PC-3 (cell line): ENCODE results near the gene GAMT. TPM values are rescaled to one million over a fixed set of nuclear protein-coding genes. Genes with fewer than 3 reads are reported as not detected.

ENCODE experiments used
- ATAC-seq: fragments of 200-7000 bp; cut with Tn5 transposase; 2 replicates; pipeline ENCODE4 v1.9.1; 2020; ENCODE audit warnings: mild to moderate bottlenecking, moderate library complexity
- BruUV-seq: library from RNA; stranded (reverse); fragments of 400-500 nt; replicated peaks from 2 replicates; lab custom pipeline; 2021; lab: Mats Ljungman, UMichigan
- CTCF ChIA-PET: fragments of 300-600 bp; sonication (Branson Sonifier 250); formaldehyde crosslinking; loops from one replicate; lab custom pipeline; 2022; ENCODE audit warnings: antibody characterized with exemption; lab: Charles Lee
- POLR2A ChIA-PET: fragments of 300-600 bp; sonication (Branson Sonifier 250); formaldehyde crosslinking; loops from one replicate; lab custom pipeline; 2022; ENCODE audit warnings: antibody characterized with exemption; ENCODE audit not compliant: unreplicated experiment; lab: Charles Lee
- DNase-seq: peaks from one replicate; pipeline ENCODE4 v3.0.0-alpha.2; 2015
- H2AFZ ChIP-seq: fragments of 300-600 bp; sonication (generic); 2 replicates; pipeline ENCODE4 v1.6.0; 2016; ENCODE audit warnings: antibody characterized with exemption, low read length
- H3F3A ChIP-seq: fragments of 300-600 bp; sonication (generic); one replicate; pipeline ENCODE4 v1.6.0; 2017; ENCODE audit warnings: antibody characterized with exemption, low read length, control low read depth, mild to moderate bottlenecking; ENCODE audit not compliant: unreplicated experiment
- H3K27ac ChIP-seq: fragments of 300-600 bp; sonication (generic); 2 replicates; pipeline ENCODE4 v1.5.1; 2016; ENCODE audit warnings: mild to moderate bottlenecking, low read length
- H3K27me3 ChIP-seq: fragments of 300-600 bp; sonication (generic); 2 replicates; pipeline ENCODE4 v1.6.1; 2016; ENCODE audit warnings: low read length, mixed read lengths
- H3K36me3 ChIP-seq: fragments of 300-600 bp; sonication (generic); 2 replicates; pipeline ENCODE4 v1.6.1; 2016; ENCODE audit warnings: low read depth, mixed run types, low read length, mixed read lengths
- H3K4me1 ChIP-seq: fragments of 300-600 bp; sonication (generic); 2 replicates; pipeline ENCODE4 v1.5.1; 2016; ENCODE audit warnings: low read length; ENCODE audit not compliant: insufficient read depth
- H3K4me2 ChIP-seq: fragments of 300-600 bp; sonication (generic); 2 replicates; pipeline ENCODE4 v1.6.0; 2016; ENCODE audit warnings: low read length
- H3K4me3 ChIP-seq: fragments of 300-600 bp; sonication (generic); 2 replicates; pipeline ENCODE4 v1.5.1; 2016; ENCODE audit warnings: mild to moderate bottlenecking, low read length, mixed read lengths
- H3K79me2 ChIP-seq: fragments of 300-600 bp; sonication (generic); 2 replicates; pipeline ENCODE4 v1.6.1; 2017; ENCODE audit warnings: low read length, mixed read lengths
- H3K9ac ChIP-seq: fragments of 300-600 bp; sonication (generic); 2 replicates; pipeline ENCODE4 v1.6.0; 2016; ENCODE audit warnings: mild to moderate bottlenecking, low read length
- H3K9me2 ChIP-seq: fragments of 300-600 bp; sonication (generic); replicated peaks from 2 replicates; pipeline ENCODE4 v1.6.1; 2016; ENCODE audit warnings: mixed run types, low read length, mixed read lengths
- H3K9me3 ChIP-seq: fragments of 300-600 bp; sonication (generic); 2 replicates; pipeline ENCODE4 v1.6.1; 2016; ENCODE audit warnings: low read length, mixed read lengths
- H4K20me1 ChIP-seq: fragments of 300-600 bp; sonication (generic); 2 replicates; pipeline ENCODE4 v1.6.1; 2016; ENCODE audit warnings: low read length, mixed read lengths
- EZH2 ChIP-seq: fragments of 300-600 bp; sonication (generic); IDR thresholded peaks from one replicate; pipeline ENCODE4 v1.6.1; 2017; ENCODE audit warnings: antibody characterized with exemption, mild to moderate bottlenecking, low read length; ENCODE audit not compliant: unreplicated experiment
- EZH2phosphoT487 ChIP-seq: fragments of 300-600 bp; sonication (generic); IDR thresholded peaks from 2 replicates; pipeline ENCODE4 v1.6.1; 2018; ENCODE audit warnings: mild to moderate bottlenecking, antibody characterized with exemption, low read length, borderline replicate concordance
- intact Hi-C: fragments of 100-400 bp; cut with micrococcal nuclease; formaldehyde crosslinking; loops from 2 replicates; pipeline ENCODE4 v1.9.0; 2023
- total RNA-seq: library from RNA; depleted of rRNA; stranded (reverse); fragments of >200 nt; gene quantifications from 2 replicates; pipeline ENCODE4 v1.2.3, GENCODE V29; 2014
- TF ChIP-seq, protein P1 (sequence below): fragments of 300-600 bp; sonication (generic); conservative IDR thresholded peaks from 2 replicates; pipeline ENCODE4 v1.5.1; 2017; ENCODE audit warnings: antibody characterized with exemption, low read depth, mild to moderate bottlenecking, low read length

GAMT gene
- total RNA-seq, 1 experiment from 2014 or later: 75.6 TPM

- TF ChIP-seq EZH2phosphoT487 (no peak), EZH2 (no peak)
- TF ChIP-seq, protein P1, sequence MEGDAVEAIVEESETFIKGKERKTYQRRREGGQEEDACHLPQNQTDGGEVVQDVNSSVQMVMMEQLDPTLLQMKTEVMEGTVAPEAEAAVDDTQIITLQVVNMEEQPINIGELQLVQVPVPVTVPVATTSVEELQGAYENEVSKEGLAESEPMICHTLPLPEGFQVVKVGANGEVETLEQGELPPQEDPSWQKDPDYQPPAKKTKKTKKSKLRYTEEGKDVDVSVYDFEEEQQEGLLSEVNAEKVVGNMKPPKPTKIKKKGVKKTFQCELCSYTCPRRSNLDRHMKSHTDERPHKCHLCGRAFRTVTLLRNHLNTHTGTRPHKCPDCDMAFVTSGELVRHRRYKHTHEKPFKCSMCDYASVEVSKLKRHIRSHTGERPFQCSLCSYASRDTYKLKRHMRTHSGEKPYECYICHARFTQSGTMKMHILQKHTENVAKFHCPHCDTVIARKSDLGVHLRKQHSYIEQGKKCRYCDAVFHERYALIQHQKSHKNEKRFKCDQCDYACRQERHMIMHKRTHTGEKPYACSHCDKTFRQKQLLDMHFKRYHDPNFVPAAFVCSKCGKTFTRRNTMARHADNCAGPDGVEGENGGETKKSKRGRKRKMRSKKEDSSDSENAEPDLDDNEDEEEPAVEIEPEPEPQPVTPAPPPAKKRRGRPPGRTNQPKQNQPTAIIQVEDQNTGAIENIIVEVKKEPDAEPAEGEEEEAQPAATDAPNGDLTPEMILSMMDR: no peak
- Histone ChIP-seq H3K4me1 (no peaks in the 10 kb centered on the region), H3K9me3 (no peaks in the 10 kb centered on the region), H3F3A (no peaks in the 10 kb centered on the region), H3K27me3 (no peaks in the 10 kb centered on the region), H3K27ac (no peak overlapping the region), H3K36me3 (peaks cover 13% of the 10 kb centered on the region; the same call in 1 of the 2 replicates), H2AFZ (no peak overlapping the region), H3K9me2 (no peaks in the 10 kb centered on the region), H4K20me1 (no peaks in the 10 kb centered on the region), H3K4me3 (no peak overlapping the region), H3K4me2 (no peak overlapping the region), H3K9ac (no peak overlapping the region), H3K79me2 (no peaks in the 10 kb centered on the region)
- DNase-seq (no peak), ATAC-seq (no peak; the same call in 1 of the 2 replicates)
- intact Hi-C loops: no loop called here
- POLR2A ChIA-PET: no interaction called here
- BruUV-seq: no TSS peak
- CTCF ChIA-PET: no interaction called here
These were observed 27.5 kb upstream of the GAMT start for GRCh38 chr19:1428738-1429391.

DNA sequence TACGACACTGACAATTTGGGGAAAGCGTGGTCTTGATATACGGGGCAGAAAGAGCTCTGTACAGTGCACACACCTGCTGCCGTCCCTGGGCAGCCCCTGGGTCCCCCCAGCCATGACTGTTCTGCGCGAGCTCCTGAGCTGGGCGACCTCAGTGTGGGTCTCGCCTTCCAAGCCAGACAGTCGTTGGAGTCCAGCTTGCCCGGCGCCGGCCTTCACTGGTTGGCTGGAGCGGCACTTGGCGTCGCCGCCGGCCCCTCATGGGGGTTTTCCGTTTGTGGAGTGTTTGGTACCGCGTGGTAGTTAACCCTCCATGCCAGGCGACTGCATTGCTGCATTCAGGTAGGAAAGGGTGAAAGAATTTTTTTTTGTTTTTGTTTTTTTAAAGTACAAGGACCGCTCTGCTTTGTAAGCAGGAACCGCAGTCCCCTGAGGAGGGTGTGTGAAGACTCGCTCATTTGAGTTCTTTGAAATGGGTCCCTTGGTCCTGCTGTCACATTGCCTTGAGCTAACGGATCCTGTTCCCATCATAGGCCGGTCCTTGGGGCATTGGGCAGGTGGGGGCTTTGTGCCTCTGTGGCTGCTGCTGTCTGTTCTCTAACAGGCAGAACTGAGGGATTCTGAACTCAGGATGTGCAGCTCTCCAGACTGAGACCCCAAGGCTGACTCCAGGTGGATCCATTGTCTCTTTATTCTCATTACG lies 26.0 kb upstream of the GAMT start:
- H3K36me3 ChIP-seq: peaks cover 13% of the 10 kb centered on the region; the same call in 1 of the 2 replicates
- peaks cover 8% of the 10 kb centered on the region; the same call in 1 of the 2 replicates for H3K79me2 ChIP-seq
- H3K27me3 ChIP-seq: no peaks in the 10 kb centered on the region
- intact Hi-C loops: no loop called here
- no TSS peak for BruUV-seq
- H3K9ac ChIP-seq: no peak overlapping the region
- ChIA-PET POLR2A (no interaction called here), CTCF (no interaction called here)
- no peak overlapping the region for H3K4me3 ChIP-seq
- no peaks in the 10 kb centered on the region for H3K4me1 ChIP-seq
- ATAC-seq: no peak
- no peaks in the 10 kb centered on the region for H3K9me2 ChIP-seq
- H3F3A ChIP-seq: no peaks in the 10 kb centered on the region
- no peak overlapping the region for H2AFZ ChIP-seq
- TF ChIP-seq, protein P1: no peak
- no peak for TF ChIP-seq EZH2
- no peak for TF ChIP-seq EZH2phosphoT487
- DNase-seq: no peak
- no peak overlapping the region for H3K4me2 ChIP-seq
- no peak overlapping the region for H3K27ac ChIP-seq
- no peaks in the 10 kb centered on the region for H4K20me1 ChIP-seq
- no peaks in the 10 kb centered on the region for H3K9me3 ChIP-seq

DNA sequence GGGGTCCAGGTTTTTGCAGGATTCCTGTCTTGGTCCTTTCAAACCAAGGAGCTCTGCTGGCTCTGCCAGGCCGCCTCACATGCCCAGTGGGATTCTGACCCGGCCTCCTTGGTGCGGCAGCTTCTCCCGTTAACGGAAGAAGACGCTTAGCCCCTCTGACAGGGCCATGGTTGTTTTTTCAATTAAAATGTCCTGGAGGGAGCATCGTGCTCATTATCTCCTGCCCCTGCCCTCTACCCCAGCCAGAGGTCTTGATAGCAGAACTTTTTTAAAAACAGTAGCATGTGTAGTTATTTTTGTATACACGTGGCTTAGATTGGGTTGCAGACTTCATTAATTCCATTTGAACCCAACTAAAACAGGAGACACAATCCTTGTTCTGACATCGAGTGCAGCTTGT lies 25.4 kb upstream of the GAMT start:
- Histone ChIP-seq H3K9ac (no peak overlapping the region), H3K36me3 (peaks cover 13% of the 10 kb centered on the region; the same call in 1 of the 2 replicates), H3K27me3 (no peaks in the 10 kb centered on the region), H3K4me3 (no peak overlapping the region), H2AFZ (no peak overlapping the region), H3K4me1 (no peaks in the 10 kb centered on the region), H3K4me2 (no peak overlapping the region), H3K9me3 (no peaks in the 10 kb centered on the region), H3K79me2 (peaks cover 8% of the 10 kb centered on the region; the same call in 1 of the 2 replicates), H3K9me2 (no peaks in the 10 kb centered on the region), H4K20me1 (no peaks in the 10 kb centered on the region), H3K27ac (no peak overlapping the region), H3F3A (no peaks in the 10 kb centered on the region)
- ChIA-PET CTCF (no interaction called here), POLR2A (no interaction called here)
- ATAC-seq: no peak
- DNase-seq: no peak
- TF ChIP-seq EZH2: no peak
- TF ChIP-seq, protein P1: no peak
- TF ChIP-seq EZH2phosphoT487: no peak
- no TSS peak for BruUV-seq
- intact Hi-C loops: no loop called here
